GM10847 (cell line): ENCODE measurements around the gene PSMC5.

Experiments
- POLR2A ChIP-seq: IDR thresholded peaks from 2 replicates; pipeline ENCODE4 v1.6.1; 2011; ENCODE audit not compliant: insufficient read length; ENCODE audit errors: extremely low read depth

The PSMC5 gene

GRCh38 chr17:63816669-63817068 is 10.6 kb upstream of the PSMC5 start:
- TF ChIP-seq POLR2A, result no peak

GRCh38 chr17:63817736-63818385 is 9.4 kb upstream of the PSMC5 start:
- no peak for TF ChIP-seq POLR2A

- TF ChIP-seq POLR2A, result no peak
Observed at GRCh38 chr17:63819131-63819530, 8.1 kb upstream of the PSMC5 start.

GRCh38 chr17:63819585-63820537 is 7.4 kb upstream of the PSMC5 start:
- no peak for TF ChIP-seq POLR2A

GRCh38 chr17:63820963-63821561 is 6.2 kb upstream of the PSMC5 start:
- no peak for TF ChIP-seq POLR2A

- no peak for TF ChIP-seq POLR2A
Observed at GRCh38 chr17:63821804-63822203, 5.4 kb upstream of the PSMC5 start.

GRCh38 chr17:63822537-63822936 is 4.7 kb upstream of the PSMC5 start:
- TF ChIP-seq POLR2A, result no peak

- no peak for TF ChIP-seq POLR2A
Observed at GRCh38 chr17:63823659-63824331, 3.4 kb upstream of the PSMC5 start.

- TF ChIP-seq POLR2A, result no peak
Observed at GRCh38 chr17:63824362-63824761, 2.9 kb upstream of the PSMC5 start.

GRCh38 chr17:63826468-63827001 is 696 bp upstream of the PSMC5 start:
- TF ChIP-seq POLR2A, result no peak

- TF ChIP-seq POLR2A, result no peak
Observed at GRCh38 chr17:63827801-63828221, 580 bp downstream of the PSMC5 start.

- no peak for TF ChIP-seq POLR2A
Observed at GRCh38 chr17:63828936-63829335, 1.7 kb downstream of the PSMC5 start.

- no peak for TF ChIP-seq POLR2A
Observed at GRCh38 chr17:63830278-63830677, 3.0 kb downstream of the PSMC5 start.

- TF ChIP-seq POLR2A, result no peak
Observed at GRCh38 chr17:63830904-63831491, 3.8 kb downstream of the PSMC5 start.

GRCh38 chr17:63831505-63831904 is 4.3 kb downstream of the PSMC5 start:
- no peak for TF ChIP-seq POLR2A

GRCh38 chr17:63832014-63832413 is 4.8 kb downstream of the PSMC5 start:
- no peak for TF ChIP-seq POLR2A
